ENCODE data around the gene TNPO3.
"Not testable (repeated sequence)": the region's sequence is repeated elsewhere in the genome, so short reads cannot be mapped to it uniquely, and the experiment has no call there.

Gene TNPO3

DNA sequence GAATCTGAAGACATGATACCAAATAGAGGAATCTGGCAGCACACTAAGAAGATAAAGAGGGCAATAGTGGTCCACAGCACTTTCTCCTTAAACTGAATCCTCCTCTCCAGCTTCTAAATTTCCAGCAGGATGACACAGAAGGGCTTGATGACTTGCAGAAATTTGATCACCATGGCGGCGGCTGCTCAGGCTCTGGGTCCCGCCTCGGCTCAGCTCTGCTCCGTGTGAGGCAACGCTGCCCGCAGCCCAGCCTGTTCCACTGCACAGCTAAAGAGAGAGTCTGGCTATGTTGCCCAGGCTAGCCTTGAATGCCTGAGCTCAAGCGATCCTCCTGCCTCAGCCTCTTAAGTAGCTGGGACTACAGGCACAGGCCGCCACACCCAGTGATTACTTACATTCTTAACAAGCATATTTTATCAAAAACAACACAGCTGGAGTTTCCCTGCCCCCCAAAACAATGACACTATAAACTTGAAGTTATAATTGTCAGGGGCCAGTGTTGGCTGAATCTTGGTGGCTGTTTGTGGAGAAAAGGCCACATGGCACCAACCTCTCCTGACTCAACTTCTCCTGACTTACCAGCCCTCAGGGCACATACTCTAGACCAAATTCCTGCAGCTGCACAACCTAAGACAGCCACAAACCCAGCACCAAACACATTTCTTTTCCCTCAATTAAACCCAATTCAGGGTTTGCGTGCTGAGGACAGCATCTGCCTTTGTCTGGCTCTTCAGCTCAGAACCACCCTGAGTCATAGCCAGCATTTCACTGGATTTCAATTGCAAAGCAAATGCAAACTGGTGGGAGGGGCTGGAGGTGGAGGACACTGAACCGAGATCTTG, 11.6 kb upstream of the TNPO3 start:
- H3K9ac ChIP-seq (ENCODE audit: low read length): no peak overlapping the region
- no peaks in the 10 kb centered on the region for H3K36me3 ChIP-seq (ENCODE audit: control insufficient read depth, insufficient read depth, low read length)
- H3K27ac ChIP-seq (ENCODE audit: low read depth, low read length): no peak overlapping the region
- H3K4me1 ChIP-seq (ENCODE audit: control insufficient read depth, insufficient read depth, low read length): no peaks in the 10 kb centered on the region
- H3K4me3 ChIP-seq (ENCODE audit: low read length): no peak overlapping the region
- H3K27me3 ChIP-seq (ENCODE audit: control insufficient read depth, insufficient read depth, low read length): no peaks in the 10 kb centered on the region

DNA sequence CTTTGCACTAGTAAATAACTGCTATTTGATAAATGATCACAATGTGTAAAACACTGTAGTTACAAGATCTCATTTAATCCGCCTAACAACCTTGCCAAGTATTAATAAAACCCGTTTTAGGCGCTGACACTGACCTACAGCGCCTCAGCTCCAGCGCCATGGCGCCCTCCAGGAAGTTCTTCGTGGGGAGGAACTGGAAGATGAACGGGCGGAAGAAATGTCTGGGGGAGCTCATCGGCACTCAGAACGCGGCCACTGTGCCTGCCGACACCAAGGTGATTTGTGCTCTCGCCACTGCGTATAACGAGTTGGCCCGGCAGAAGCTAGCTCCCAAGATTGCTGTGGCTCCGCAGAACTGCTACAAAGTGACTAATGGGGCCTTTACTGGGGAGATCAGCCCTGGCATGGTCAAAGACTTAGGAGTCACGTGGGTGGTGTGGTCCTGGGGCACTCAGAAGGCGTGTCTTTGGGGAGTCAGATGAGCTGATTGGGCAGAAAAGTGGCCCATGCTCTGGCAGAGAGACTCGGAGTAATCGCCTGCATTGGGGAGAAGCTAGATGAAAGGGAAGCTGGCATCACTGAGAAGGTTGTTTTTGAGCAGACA, 1.1 kb upstream of the TNPO3 start:
- peak overlapping the region; percentile 97 for H3K27ac ChIP-seq (ENCODE audit: low read depth, low read length)
- H3K9ac ChIP-seq (ENCODE audit: low read length): no peak overlapping the region
- peak overlapping the region; percentile 100 for H3K4me3 ChIP-seq (ENCODE audit: low read length)

GRCh38 chr7:129055294-129055816, 444 bp upstream of the TNPO3 start:
- Histone ChIP-seq H3K36me3 (ENCODE audit: control insufficient read depth, insufficient read depth, low read length) (no peaks in the 10 kb centered on the region), H3K27ac (ENCODE audit: low read depth, low read length) (peak overlapping the region; percentile 97), H3K9ac (ENCODE audit: low read length) (peak overlapping the region; percentile 35), H3K4me3 (ENCODE audit: low read length) (peak overlapping the region; percentile 100), H3K27me3 (ENCODE audit: control insufficient read depth, insufficient read depth, low read length) (no peaks in the 10 kb centered on the region), H3K4me1 (ENCODE audit: control insufficient read depth, insufficient read depth, low read length) (peaks cover 9% of the 10 kb centered on the region)

More for the DNA sequence above, 1.1 kb upstream of the TNPO3 start:
- Histone ChIP-seq H3K36me3 (ENCODE audit: control insufficient read depth, insufficient read depth, low read length) (no peaks in the 10 kb centered on the region), H3K4me1 (ENCODE audit: control insufficient read depth, insufficient read depth, low read length) (peaks cover 9% of the 10 kb centered on the region), H3K27me3 (ENCODE audit: control insufficient read depth, insufficient read depth, low read length) (no peaks in the 10 kb centered on the region)

DNA sequence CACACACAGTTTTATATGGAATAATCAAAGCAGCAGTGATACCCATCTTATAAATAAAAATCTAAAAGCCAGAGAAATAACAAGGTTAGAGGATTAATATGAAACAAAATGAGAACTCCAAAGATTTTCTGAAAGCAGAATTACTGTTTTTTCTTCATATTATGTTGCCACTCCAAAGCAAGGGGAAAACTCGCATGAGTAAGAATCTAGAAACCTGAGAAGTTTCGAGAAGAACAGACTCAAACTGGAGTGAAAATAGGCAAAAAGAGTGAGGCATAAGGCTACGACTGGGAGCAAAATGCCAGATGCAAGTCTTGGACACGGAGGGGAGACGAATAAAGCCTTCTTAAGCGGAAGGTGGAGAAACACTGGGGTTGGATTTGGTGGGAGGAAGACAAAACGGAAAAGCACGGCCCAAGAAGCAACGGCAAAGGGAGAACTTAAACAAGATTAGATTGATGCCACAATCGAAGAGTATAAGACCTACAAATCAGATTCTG, 923 bp downstream of the TNPO3 start:
- peak overlapping the region; percentile 97 for H3K9ac ChIP-seq (ENCODE audit: low read length)
- no peaks in the 10 kb centered on the region for H3K36me3 ChIP-seq (ENCODE audit: control insufficient read depth, insufficient read depth, low read length)
- H3K4me3 ChIP-seq (ENCODE audit: low read length): peak overlapping the region; percentile 100
- peaks cover 9% of the 10 kb centered on the region for H3K4me1 ChIP-seq (ENCODE audit: control insufficient read depth, insufficient read depth, low read length)
- H3K27me3 ChIP-seq (ENCODE audit: control insufficient read depth, insufficient read depth, low read length): no peaks in the 10 kb centered on the region
- H3K27ac ChIP-seq (ENCODE audit: low read depth, low read length): peak overlapping the region; percentile 97

GRCh38 chr7:129052441-129052840, 2.5 kb downstream of the TNPO3 start:
- H3K9ac ChIP-seq (ENCODE audit: low read length): no peak overlapping the region
- peaks cover 9% of the 10 kb centered on the region for H3K4me1 ChIP-seq (ENCODE audit: control insufficient read depth, insufficient read depth, low read length)
- no peaks in the 10 kb centered on the region for H3K36me3 ChIP-seq (ENCODE audit: control insufficient read depth, insufficient read depth, low read length)
- no peaks in the 10 kb centered on the region for H3K27me3 ChIP-seq (ENCODE audit: control insufficient read depth, insufficient read depth, low read length)
- no peak overlapping the region for H3K4me3 ChIP-seq (ENCODE audit: low read length)
- no peak overlapping the region for H3K27ac ChIP-seq (ENCODE audit: low read depth, low read length)

DNA sequence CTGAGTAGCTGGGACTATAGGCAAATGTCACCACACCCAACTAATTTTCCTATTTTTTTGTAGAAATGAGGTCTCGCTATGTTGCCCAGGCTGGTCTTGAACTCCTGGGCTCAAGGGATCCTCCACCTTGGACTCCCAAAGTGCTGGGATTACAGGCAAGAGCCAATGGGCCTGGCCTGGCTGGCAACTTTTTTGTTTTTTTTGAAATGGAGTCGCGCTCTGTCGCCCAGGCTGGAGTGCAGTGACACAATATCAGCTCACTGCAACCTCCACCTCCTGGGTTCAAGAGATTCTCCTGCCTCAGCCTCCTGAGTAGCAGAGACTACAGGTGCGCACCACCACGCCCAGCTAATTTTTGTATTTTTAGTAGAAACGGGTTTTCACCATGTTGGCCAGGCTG, 3.5 kb downstream of the TNPO3 start:
- H3K4me1 ChIP-seq (ENCODE audit: control insufficient read depth, insufficient read depth, low read length); H3K4me3 ChIP-seq (ENCODE audit: low read length); H3K9ac ChIP-seq (ENCODE audit: low read length); H3K27ac ChIP-seq (ENCODE audit: low read depth, low read length); H3K27me3 ChIP-seq (ENCODE audit: control insufficient read depth, insufficient read depth, low read length); H3K36me3 ChIP-seq (ENCODE audit: control insufficient read depth, insufficient read depth, low read length): not testable (repeated sequence)

GRCh38 chr7:129047761-129048160, 7.2 kb downstream of the TNPO3 start:
- H3K9ac ChIP-seq (ENCODE audit: low read length): no peak overlapping the region
- no peaks in the 10 kb centered on the region for H3K4me1 ChIP-seq (ENCODE audit: control insufficient read depth, insufficient read depth, low read length)
- H3K4me3 ChIP-seq (ENCODE audit: low read length): no peak overlapping the region
- no peak overlapping the region for H3K27ac ChIP-seq (ENCODE audit: low read depth, low read length)
- no peaks in the 10 kb centered on the region for H3K36me3 ChIP-seq (ENCODE audit: control insufficient read depth, insufficient read depth, low read length)
- no peaks in the 10 kb centered on the region for H3K27me3 ChIP-seq (ENCODE audit: control insufficient read depth, insufficient read depth, low read length)

- H3K9ac ChIP-seq (ENCODE audit: low read length): no peak overlapping the region
- H3K27ac ChIP-seq (ENCODE audit: low read depth, low read length): no peak overlapping the region
- H3K36me3 ChIP-seq (ENCODE audit: control insufficient read depth, insufficient read depth, low read length): no peaks in the 10 kb centered on the region
- H3K4me1 ChIP-seq (ENCODE audit: control insufficient read depth, insufficient read depth, low read length): no peaks in the 10 kb centered on the region
- H3K4me3 ChIP-seq (ENCODE audit: low read length): no peak overlapping the region
- no peaks in the 10 kb centered on the region for H3K27me3 ChIP-seq (ENCODE audit: control insufficient read depth, insufficient read depth, low read length)
Observed at GRCh38 chr7:129045682-129046081, 9.2 kb downstream of the TNPO3 start.

GRCh38 chr7:129043012-129043411, 11.9 kb downstream of the TNPO3 start:
- Histone ChIP-seq H3K4me1 (ENCODE audit: control insufficient read depth, insufficient read depth, low read length) (no peaks in the 10 kb centered on the region), H3K4me3 (ENCODE audit: low read length) (no peak overlapping the region), H3K36me3 (ENCODE audit: control insufficient read depth, insufficient read depth, low read length) (peaks cover 3% of the 10 kb centered on the region), H3K9ac (ENCODE audit: low read length) (no peak overlapping the region), H3K27ac (ENCODE audit: low read depth, low read length) (no peak overlapping the region), H3K27me3 (ENCODE audit: control insufficient read depth, insufficient read depth, low read length) (no peaks in the 10 kb centered on the region)

DNA sequence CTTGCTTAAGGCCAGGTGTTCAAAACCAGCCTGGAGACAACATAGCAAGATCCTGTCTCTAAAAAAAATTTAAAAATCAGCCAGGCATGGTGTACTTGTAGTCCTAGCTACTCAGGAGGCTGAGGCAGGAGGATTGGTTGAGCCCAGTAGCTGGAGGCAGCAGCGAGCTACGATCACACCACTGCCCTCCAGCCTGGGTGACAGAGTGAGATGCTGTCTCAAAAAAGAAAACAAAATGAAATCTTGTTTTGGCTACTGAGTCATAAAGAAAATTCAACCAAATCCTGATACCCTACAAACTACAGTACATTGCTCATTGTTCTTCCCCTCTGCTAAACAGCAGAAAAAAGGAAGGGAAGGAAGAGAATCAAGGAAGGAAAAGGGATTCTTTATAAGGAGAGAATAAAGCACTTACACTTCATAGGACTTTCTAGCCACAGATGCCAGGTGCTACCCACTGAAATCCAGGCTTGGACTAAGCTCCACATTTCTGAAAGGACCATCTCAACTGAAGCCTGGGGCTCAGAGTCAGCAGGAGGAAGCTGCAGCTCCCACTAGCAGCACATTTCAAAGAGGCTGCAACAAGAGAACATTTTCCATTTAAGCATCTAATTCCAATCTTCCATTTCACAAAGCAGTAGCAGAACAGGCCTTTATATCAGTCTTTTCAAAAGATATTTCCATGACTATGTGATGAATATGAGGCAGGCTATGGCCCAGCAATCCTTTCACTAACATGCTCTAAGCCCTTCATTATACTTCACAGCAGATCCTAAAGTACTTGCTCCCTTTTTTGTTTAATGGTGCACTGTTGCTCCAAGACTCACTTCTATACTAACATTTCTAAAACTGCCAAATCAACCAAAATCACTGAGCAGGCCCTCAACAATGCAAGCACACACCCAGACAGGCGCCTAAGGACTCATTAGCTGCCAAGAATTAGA, 13.5 kb downstream of the TNPO3 start:
- peaks cover 9% of the 10 kb centered on the region for H3K36me3 ChIP-seq (ENCODE audit: control insufficient read depth, insufficient read depth, low read length)

DNA sequence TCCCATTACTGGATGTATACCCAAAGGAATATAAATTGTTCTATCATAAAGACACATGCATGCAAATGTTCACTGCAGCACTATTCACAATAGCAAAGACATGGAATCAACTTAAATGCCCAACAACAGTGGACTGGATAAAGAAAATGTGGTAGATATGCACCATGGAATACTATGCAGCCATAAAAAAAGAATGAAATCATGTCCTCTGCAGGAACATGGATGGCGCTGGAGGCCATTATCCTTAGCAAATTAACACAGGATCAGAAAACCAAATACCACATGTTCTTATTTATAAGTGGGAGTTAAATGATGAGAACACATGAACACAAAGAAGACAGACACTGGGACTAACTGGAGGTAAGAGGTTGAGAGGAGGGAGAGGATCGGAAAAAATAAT, 16.4 kb downstream of the TNPO3 start:
- H3K27me3 ChIP-seq (ENCODE audit: control insufficient read depth, insufficient read depth, low read length); H3K4me3 ChIP-seq (ENCODE audit: low read length); H3K4me1 ChIP-seq (ENCODE audit: control insufficient read depth, insufficient read depth, low read length); H3K27ac ChIP-seq (ENCODE audit: low read depth, low read length); H3K9ac ChIP-seq (ENCODE audit: low read length): not testable (repeated sequence)
- peaks cover 13% of the 10 kb centered on the region for H3K36me3 ChIP-seq (ENCODE audit: control insufficient read depth, insufficient read depth, low read length)

More for the DNA sequence above, 13.5 kb downstream of the TNPO3 start:
- no peak overlapping the region for H3K4me3 ChIP-seq (ENCODE audit: low read length)
- H3K4me1 ChIP-seq (ENCODE audit: control insufficient read depth, insufficient read depth, low read length): no peaks in the 10 kb centered on the region
- no peak overlapping the region for H3K9ac ChIP-seq (ENCODE audit: low read length)
- H3K27ac ChIP-seq (ENCODE audit: low read depth, low read length): no peak overlapping the region
- no peaks in the 10 kb centered on the region for H3K27me3 ChIP-seq (ENCODE audit: control insufficient read depth, insufficient read depth, low read length)

- Histone ChIP-seq H3K4me3 (ENCODE audit: low read length) (no peak overlapping the region), H3K27me3 (ENCODE audit: control insufficient read depth, insufficient read depth, low read length) (no peaks in the 10 kb centered on the region), H3K27ac (ENCODE audit: low read depth, low read length) (no peak overlapping the region), H3K36me3 (ENCODE audit: control insufficient read depth, insufficient read depth, low read length) (peaks cover 13% of the 10 kb centered on the region), H3K9ac (ENCODE audit: low read length) (no peak overlapping the region), H3K4me1 (ENCODE audit: control insufficient read depth, insufficient read depth, low read length) (no peaks in the 10 kb centered on the region)
Observed at GRCh38 chr7:129037585-129037984, 17.3 kb downstream of the TNPO3 start.

All from rectal smooth muscle tissue (tissue), 1 donor.